Bronchial epithelial cell (primary cell): Measurements from ENCODE around the gene PTPRC. TPM values are rescaled to one million over a fixed set of nuclear protein-coding genes. Genes with fewer than 3 reads are reported as not detected.

Experiments used
- DNase-seq: peaks from one replicate; pipeline ENCODE4 v3.0.0-alpha.2; 2010; ENCODE audit warnings: low read depth
- FAIRE-seq: peaks from 2 replicates; lab custom pipeline; 2011; peaks lifted over from hg19 to GRCh38; lab: Jason Lieb, UNC
- H3K27me3 ChIP-seq: 2 replicates; pipeline ENCODE4 v1.5.1; 2011; ENCODE audit warnings: low read length; ENCODE audit not compliant: control insufficient read depth, insufficient read depth
- H3K36me3 ChIP-seq: 2 replicates; pipeline ENCODE4 v1.5.1; 2011; ENCODE audit warnings: low read length; ENCODE audit not compliant: control insufficient read depth, insufficient read depth
- H3K4me3 ChIP-seq: 2 replicates; pipeline ENCODE4 v1.5.1; 2011; ENCODE audit warnings: mild to moderate bottlenecking, low read depth, low read length, control low read depth
- total RNA-seq: library from RNA; depleted of rRNA; stranded (reverse); fragments of >200 nt; gene quantifications from 2 replicates; pipeline ENCODE4 v1.2.1, GENCODE V29; 2014
- TF ChIP-seq, protein P1 (sequence below): IDR thresholded peaks from 2 replicates; pipeline ENCODE4 v1.5.1; 2011; ENCODE audit warnings: mild to moderate bottlenecking, moderate library complexity, low read length, control low read depth, inconsistent platforms; ENCODE audit not compliant: insufficient read depth, severe bottlenecking

PTPRC gene
- total RNA-seq, 1 donor from 2014 or later: not detected

DNA sequence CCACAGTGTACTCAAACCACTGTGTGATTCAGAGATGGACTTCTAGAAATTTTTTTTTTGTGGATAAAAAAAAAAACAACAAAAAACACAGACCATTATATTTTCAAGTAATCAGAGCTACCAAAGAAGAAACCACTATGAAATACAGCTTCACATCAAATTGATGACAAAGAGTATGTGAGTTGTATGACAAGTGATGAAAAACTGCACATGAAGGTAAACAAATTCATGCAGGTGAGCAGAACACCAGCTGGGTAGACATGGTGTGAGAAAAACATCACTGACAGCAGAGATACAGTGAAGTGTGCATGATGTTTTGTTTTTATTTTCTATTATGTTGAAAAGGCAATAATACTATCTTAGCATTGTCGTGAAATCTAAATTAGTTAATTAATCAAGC lies 8.0 kb upstream of the PTPRC start:
- TF ChIP-seq, protein P1, sequence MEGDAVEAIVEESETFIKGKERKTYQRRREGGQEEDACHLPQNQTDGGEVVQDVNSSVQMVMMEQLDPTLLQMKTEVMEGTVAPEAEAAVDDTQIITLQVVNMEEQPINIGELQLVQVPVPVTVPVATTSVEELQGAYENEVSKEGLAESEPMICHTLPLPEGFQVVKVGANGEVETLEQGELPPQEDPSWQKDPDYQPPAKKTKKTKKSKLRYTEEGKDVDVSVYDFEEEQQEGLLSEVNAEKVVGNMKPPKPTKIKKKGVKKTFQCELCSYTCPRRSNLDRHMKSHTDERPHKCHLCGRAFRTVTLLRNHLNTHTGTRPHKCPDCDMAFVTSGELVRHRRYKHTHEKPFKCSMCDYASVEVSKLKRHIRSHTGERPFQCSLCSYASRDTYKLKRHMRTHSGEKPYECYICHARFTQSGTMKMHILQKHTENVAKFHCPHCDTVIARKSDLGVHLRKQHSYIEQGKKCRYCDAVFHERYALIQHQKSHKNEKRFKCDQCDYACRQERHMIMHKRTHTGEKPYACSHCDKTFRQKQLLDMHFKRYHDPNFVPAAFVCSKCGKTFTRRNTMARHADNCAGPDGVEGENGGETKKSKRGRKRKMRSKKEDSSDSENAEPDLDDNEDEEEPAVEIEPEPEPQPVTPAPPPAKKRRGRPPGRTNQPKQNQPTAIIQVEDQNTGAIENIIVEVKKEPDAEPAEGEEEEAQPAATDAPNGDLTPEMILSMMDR: no peak
- Histone ChIP-seq H3K27me3 (no peaks in the 10 kb centered on the region), H3K4me3 (no peak overlapping the region), H3K36me3 (no peaks in the 10 kb centered on the region)
- FAIRE-seq: no peak
- DNase-seq: no peak

DNA sequence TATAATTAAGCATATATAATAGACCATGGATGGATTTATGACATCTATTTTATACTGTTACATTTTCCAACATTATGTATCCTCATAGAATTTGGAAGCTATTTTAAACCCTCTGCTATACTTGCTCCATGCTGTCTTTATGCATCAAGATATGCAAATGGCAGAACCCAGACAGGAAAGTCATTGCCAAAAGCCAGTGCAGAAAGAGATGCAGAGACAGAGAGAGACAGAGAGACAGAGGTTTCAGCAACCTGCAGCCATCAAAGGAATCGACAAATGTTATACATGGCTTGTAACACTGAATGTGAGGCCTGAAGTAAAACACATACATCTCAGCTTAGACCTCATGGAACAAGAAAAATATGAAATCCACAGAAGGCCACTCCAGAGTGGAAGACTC lies 7.5 kb upstream of the PTPRC start:
- TF ChIP-seq, protein P1: no peak
- H3K27me3 ChIP-seq: no peaks in the 10 kb centered on the region
- DNase-seq (no peak), FAIRE-seq (no peak)
- no peaks in the 10 kb centered on the region for H3K36me3 ChIP-seq
- no peak overlapping the region for H3K4me3 ChIP-seq

DNA sequence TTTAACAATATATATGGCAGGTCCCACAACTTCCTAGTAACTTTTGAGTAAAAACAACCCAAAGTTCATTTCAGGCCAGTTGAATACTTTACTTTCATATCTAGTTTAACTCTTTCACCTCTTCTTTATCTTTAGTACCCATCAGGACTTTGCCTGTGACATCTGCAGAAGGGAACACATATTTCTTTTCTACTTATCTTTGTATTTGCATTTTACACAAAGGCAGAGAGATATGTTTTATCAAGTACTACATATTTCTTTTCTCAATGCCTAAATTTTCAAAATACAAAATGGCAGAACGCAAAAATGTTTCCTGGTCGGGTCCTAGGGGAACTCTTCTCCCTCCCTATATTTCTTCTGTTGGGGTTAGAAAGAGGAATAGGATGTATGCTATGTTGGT lies 6.8 kb upstream of the PTPRC start:
- no peak overlapping the region for H3K4me3 ChIP-seq
- H3K36me3 ChIP-seq: no peaks in the 10 kb centered on the region
- DNase-seq (no peak), FAIRE-seq (no peak)
- H3K27me3 ChIP-seq: no peaks in the 10 kb centered on the region
- TF ChIP-seq, protein P1: no peak

DNA sequence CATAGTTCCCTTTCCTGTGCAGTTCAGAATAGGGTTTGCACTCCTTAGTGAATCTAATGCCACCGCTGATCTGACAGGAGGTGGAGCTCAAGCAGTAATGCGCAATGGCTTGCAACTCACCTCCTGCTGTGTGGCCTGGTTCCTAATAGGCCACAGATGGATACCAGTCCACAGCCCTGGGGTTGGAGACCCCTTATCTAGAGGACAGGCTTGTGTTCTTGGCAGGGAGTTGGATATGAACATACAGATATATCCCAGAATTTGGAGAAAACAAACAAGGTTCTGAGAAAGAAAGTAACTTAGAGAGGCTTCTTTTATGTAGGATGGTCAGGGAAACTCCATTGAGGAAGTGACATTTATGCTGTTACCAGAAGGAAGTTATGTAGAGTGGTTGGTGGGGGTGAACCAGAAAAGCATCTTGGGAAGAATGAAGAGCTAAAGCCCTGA lies 5.1 kb upstream of the PTPRC start:
- no peaks in the 10 kb centered on the region for H3K36me3 ChIP-seq
- TF ChIP-seq, protein P1: no peak
- H3K27me3 ChIP-seq: no peaks in the 10 kb centered on the region
- no peak for DNase-seq
- FAIRE-seq: no peak
- no peak overlapping the region for H3K4me3 ChIP-seq

DNA sequence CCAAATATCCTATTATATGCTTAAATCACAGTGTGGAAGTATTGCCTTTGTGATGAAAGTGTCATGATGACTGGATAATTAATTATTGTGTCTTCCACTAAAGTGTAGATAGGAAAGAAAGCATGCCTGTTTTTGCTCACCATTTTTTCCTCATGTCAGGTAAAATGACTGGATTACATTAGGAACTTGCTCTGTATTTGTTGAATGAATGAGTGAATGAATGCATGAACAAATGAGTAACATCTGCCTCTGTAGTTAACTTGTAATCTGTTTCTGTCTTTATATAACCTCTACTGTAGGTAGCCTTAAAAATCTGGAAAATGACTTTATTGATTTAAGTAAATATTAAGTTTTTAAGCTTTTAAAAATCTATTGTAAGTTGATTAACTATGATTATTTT lies 2.9 kb upstream of the PTPRC start:
- no peak overlapping the region for H3K4me3 ChIP-seq
- FAIRE-seq (no peak), DNase-seq (no peak)
- no peaks in the 10 kb centered on the region for H3K27me3 ChIP-seq
- TF ChIP-seq, protein P1: no peak
- H3K36me3 ChIP-seq: no peaks in the 10 kb centered on the region

DNA sequence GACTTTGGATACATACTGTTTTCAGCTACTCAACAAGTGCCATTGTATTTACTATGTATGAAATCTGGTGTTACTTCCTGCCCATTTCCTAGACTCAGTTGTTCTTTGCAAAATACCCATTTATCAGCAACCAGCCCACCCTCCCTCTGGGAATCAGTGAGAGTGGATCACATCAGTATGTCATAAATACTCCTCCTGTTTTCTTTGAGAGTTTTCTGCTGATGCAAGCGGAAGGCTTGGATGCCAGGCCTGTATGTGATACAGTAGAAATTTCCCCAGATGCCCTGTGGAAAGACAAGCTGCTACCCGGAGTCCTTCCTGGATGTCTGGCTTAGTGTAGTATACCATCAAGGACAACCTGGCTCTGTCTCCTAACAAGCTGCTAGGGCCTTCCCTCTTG lies 2.4 kb upstream of the PTPRC start:
- no peak overlapping the region for H3K4me3 ChIP-seq
- TF ChIP-seq, protein P1: no peak
- H3K27me3 ChIP-seq: no peaks in the 10 kb centered on the region
- FAIRE-seq (no peak), DNase-seq (no peak)
- no peaks in the 10 kb centered on the region for H3K36me3 ChIP-seq
